Hepatocyte (in vitro differentiated cells): ENCODE results near the gene CTNND2. TPM values are rescaled to one million over a fixed set of nuclear protein-coding genes. Genes with fewer than 3 reads are reported as not detected.

ENCODE experiments used
- DNase-seq: peaks from one replicate; pipeline ENCODE4 v3.0.0-alpha.2; 2016; ENCODE audit warnings: low spot score
- H2AFZ ChIP-seq: fragments of 200-600 bp; sonication (generic); 2 replicates; pipeline ENCODE4 v1.6.0; 2016; ENCODE audit warnings: antibody characterized with exemption, mild to moderate bottlenecking
- H3K27ac ChIP-seq: fragments of 200-600 bp; sonication (generic); 2 replicates; pipeline ENCODE4 v1.5.1; 2016; ENCODE audit warnings: mild to moderate bottlenecking
- H3K27me3 ChIP-seq: fragments of 200-600 bp; sonication (generic); 2 replicates; pipeline ENCODE4 v1.6.1; 2016
- H3K36me3 ChIP-seq: fragments of 200-600 bp; sonication (generic); replicated peaks from 2 replicates; pipeline ENCODE4 v1.5.1; 2016; ENCODE audit warnings: low read depth; ENCODE audit not compliant: insufficient read depth
- H3K4me1 ChIP-seq: fragments of 200-600 bp; sonication (generic); 2 replicates; pipeline ENCODE4 v1.5.1; 2016; ENCODE audit warnings: mild to moderate bottlenecking, moderate library complexity; ENCODE audit not compliant: insufficient read depth
- H3K4me2 ChIP-seq: fragments of 200-600 bp; sonication (generic); 2 replicates; pipeline ENCODE4 v1.6.0; 2016
- H3K4me3 ChIP-seq: fragments of 200-600 bp; sonication (generic); 2 replicates; pipeline ENCODE4 v1.5.1; 2016; ENCODE audit warnings: mild to moderate bottlenecking
- H3K79me2 ChIP-seq: fragments of 200-600 bp; sonication (generic); 2 replicates; pipeline ENCODE4 v1.6.0; 2017; ENCODE audit warnings: mild to moderate bottlenecking
- H3K9me2 ChIP-seq: fragments of 200-600 bp; sonication (generic); replicated peaks from 2 replicates; pipeline ENCODE4 v1.6.0; 2017; ENCODE audit warnings: mild to moderate bottlenecking; ENCODE audit not compliant: insufficient read depth
- H3K9me3 ChIP-seq: fragments of 200-600 bp; sonication (generic); 2 replicates; pipeline ENCODE4 v1.5.1; 2016; ENCODE audit warnings: low read depth, mild to moderate bottlenecking
- H4K20me1 ChIP-seq: fragments of 200-600 bp; sonication (generic); 2 replicates; pipeline ENCODE4 v1.6.0; 2016; ENCODE audit warnings: mild to moderate bottlenecking; ENCODE audit not compliant: insufficient read depth, poor library complexity, severe bottlenecking
- CTCF ChIP-seq: fragments of 200-600 bp; sonication (generic); IDR thresholded peaks from 2 replicates; pipeline ENCODE4 v1.5.1; 2016; ENCODE audit warnings: antibody characterized with exemption, mild to moderate bottlenecking; ENCODE audit not compliant: poor library complexity
- EZH2 ChIP-seq: fragments of 200-600 bp; sonication (generic); IDR thresholded peaks from 2 replicates; pipeline ENCODE4 v1.6.1; 2016; ENCODE audit warnings: antibody characterized with exemption, mild to moderate bottlenecking, borderline replicate concordance
- EZH2phosphoT487 ChIP-seq: fragments of 200-600 bp; sonication (generic); IDR thresholded peaks from one replicate; pipeline ENCODE4 v1.6.1; 2018; ENCODE audit warnings: antibody characterized with exemption, mild to moderate bottlenecking, low read depth, moderate library complexity; ENCODE audit not compliant: unreplicated experiment, severe bottlenecking
- WGBS: methylation state at CpG from one replicate; pipeline ENCODE4 v1.1.6; 2016; ENCODE audit warnings: low lambda C conversion rate; ENCODE audit errors: missing lambda C conversion rate; 5-methylcytosine and 5-hydroxymethylcytosine counted together
- polyA plus RNA-seq: library from polyadenylated mRNA; unstranded; fragments of >200 nt; fragmentation: Nextera tagmentation; extraction: Ambion mirVana; gene quantifications from 2 replicates; pipeline ENCODE4 v1.2.1, GENCODE V29; 2016
- total RNA-seq: library from RNA; depleted of rRNA; stranded (reverse); fragments of >200 nt; gene quantifications from 2 replicates; pipeline ENCODE4 v1.2.3, GENCODE V29; 2014

The CTNND2 gene
- total and polyA plus RNA-seq, 2 experiments from 2014 or later = 27.5 to 30.3 TPM

- DNase-seq = no peak
- Histone ChIP-seq H4K20me1 (no peaks in the 10 kb centered on the region), H3K4me2 (no peak overlapping the region), H3K79me2 (no peaks in the 10 kb centered on the region), H3K9me2 (no peaks in the 10 kb centered on the region), H2AFZ (no peak overlapping the region), H3K9me3 (no peaks in the 10 kb centered on the region), H3K4me3 (no peak overlapping the region), H3K36me3 (no peaks in the 10 kb centered on the region), H3K27me3 (no peaks in the 10 kb centered on the region), H3K4me1 (no peaks in the 10 kb centered on the region), H3K27ac (no peak overlapping the region)
- no peak for TF ChIP-seq EZH2phosphoT487
- no peak for TF ChIP-seq CTCF
- no peak for TF ChIP-seq EZH2
- WGBS = 81% methylated on average over 9 of the region's 9 CpGs
Measured at GRCh38 chr5:11104651-11105112, 799.6 kb downstream of the CTNND2 start.

- Histone ChIP-seq H3K9me3 (no peaks in the 10 kb centered on the region), H3K36me3 (no peaks in the 10 kb centered on the region), H3K27ac (no peak overlapping the region), H3K4me3 (no peak overlapping the region), H2AFZ (no peak overlapping the region), H3K9me2 (no peaks in the 10 kb centered on the region), H3K4me2 (no peak overlapping the region), H3K4me1 (no peaks in the 10 kb centered on the region), H3K79me2 (no peaks in the 10 kb centered on the region), H4K20me1 (no peaks in the 10 kb centered on the region), H3K27me3 (no peaks in the 10 kb centered on the region)
- WGBS = 53% methylated on average over 1 of the region's 1 CpG
- no peak for TF ChIP-seq CTCF
- TF ChIP-seq EZH2 = no peak
- TF ChIP-seq EZH2phosphoT487 = no peak
- DNase-seq = no peak
Measured at GRCh38 chr5:11104210-11104609, 800.0 kb downstream of the CTNND2 start.

GRCh38 chr5:11084111-11084510 lies 820.1 kb downstream of the CTNND2 start:
- Histone ChIP-seq H3K27ac (no peak overlapping the region), H3K4me3 (no peak overlapping the region), H3K4me1 (no peaks in the 10 kb centered on the region), H3K9me2 (no peaks in the 10 kb centered on the region), H3K4me2 (no peak overlapping the region), H4K20me1 (no peaks in the 10 kb centered on the region), H3K36me3 (no peaks in the 10 kb centered on the region), H3K79me2 (no peaks in the 10 kb centered on the region), H2AFZ (no peak overlapping the region), H3K9me3 (no peaks in the 10 kb centered on the region), H3K27me3 (no peaks in the 10 kb centered on the region)
- TF ChIP-seq CTCF (no peak), EZH2 (no peak), EZH2phosphoT487 (no peak)
- no peak for DNase-seq
- 83% methylated on average over 3 of the region's 3 CpGs for WGBS

- H4K20me1 ChIP-seq = no peaks in the 10 kb centered on the region
- WGBS = 93% methylated on average over 21 of the region's 21 CpGs
- no peak overlapping the region for H2AFZ ChIP-seq
- H3K9me2 ChIP-seq = no peaks in the 10 kb centered on the region
- no peak for TF ChIP-seq EZH2
- no peak for TF ChIP-seq EZH2phosphoT487
- no peak for TF ChIP-seq CTCF
- no peak for DNase-seq
- no peaks in the 10 kb centered on the region for H3K4me1 ChIP-seq
- H3K4me2 ChIP-seq = no peak overlapping the region
- no peaks in the 10 kb centered on the region for H3K27me3 ChIP-seq
- no peak overlapping the region for H3K4me3 ChIP-seq
- H3K36me3 ChIP-seq = no peaks in the 10 kb centered on the region
- no peak overlapping the region for H3K27ac ChIP-seq
- H3K9me3 ChIP-seq = no peaks in the 10 kb centered on the region
- no peaks in the 10 kb centered on the region for H3K79me2 ChIP-seq
Measured at GRCh38 chr5:11082404-11082945, 821.8 kb downstream of the CTNND2 start.
